Cardiac fibroblast (primary cell): Measurements from ENCODE around the gene ABCC1.
A peak's percentile ranks its signal among the peaks of the same experiment; 100 is the strongest.

ENCODE experiments used
- DNase-seq, 2 donors: peaks; one replicate each; pipeline versions ENCODE4 v3.0.0 to v3.0.0-alpha.2; 2010; ENCODE audit warnings: low read depth in 2 of 2
- H3K4me3 ChIP-seq, 2 donors: replicated peaks in 1 of 2; 1 replicate in 1 of 2; 2 replicates in 1 of 2; pipeline ENCODE4 v1.5.1; 2011; ENCODE audit warnings: low read depth in 2 of 2, low read length in 2 of 2, mild to moderate bottlenecking in 2 of 2, moderate library complexity in 1 of 2
- TF ChIP-seq, protein P1 (sequence below): IDR thresholded peaks from one replicate; pipeline ENCODE4 v1.5.1; 2011; ENCODE audit warnings: low read depth, mild to moderate bottlenecking, low read length, inconsistent platforms

The ABCC1 gene

DNA sequence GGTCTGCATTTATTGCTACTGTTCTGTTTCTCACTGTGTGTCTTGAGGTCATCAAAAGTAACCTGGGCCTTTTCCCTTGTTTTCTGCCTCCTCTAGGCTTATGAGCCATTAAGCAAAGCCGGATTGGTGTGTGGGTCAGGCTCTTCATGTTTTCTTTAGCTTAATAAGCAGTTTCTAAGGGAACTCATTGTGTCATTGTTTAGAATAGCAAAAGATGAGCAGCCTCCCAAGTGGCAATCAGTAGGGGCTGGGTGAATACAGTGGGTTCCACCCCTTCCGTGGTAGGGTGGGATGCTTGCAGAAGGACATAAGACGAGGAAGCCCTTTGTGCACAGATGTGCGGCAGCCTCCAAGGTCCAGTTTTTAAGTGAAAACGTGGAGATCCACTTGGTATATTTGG is 34.5 kb downstream of the ABCC1 start:
- peak; percentile 27 to 38 for DNase-seq

DNA sequence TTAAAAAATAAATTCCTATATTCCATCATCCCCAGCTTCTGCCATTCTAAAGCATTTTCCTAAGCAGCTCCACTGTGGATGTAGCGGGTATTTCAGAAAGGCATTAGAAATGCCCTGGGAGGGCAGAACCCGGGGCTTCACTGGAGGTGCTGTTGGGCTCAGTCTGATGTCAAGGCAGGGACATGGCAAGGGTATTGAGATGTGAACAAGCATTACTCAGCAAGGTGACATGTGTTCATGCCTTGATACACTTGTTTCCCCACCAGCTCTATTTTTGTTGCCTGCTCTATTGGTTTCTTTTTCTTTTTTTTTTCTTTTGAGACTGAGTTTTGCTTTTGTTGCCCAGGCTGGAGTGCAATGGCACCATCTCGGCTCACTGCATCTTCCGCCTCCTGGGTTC is 35.7 kb downstream of the ABCC1 start:
- DNase-seq = no peak
- H3K4me3 ChIP-seq = no peak overlapping the region
- TF ChIP-seq, protein P1, sequence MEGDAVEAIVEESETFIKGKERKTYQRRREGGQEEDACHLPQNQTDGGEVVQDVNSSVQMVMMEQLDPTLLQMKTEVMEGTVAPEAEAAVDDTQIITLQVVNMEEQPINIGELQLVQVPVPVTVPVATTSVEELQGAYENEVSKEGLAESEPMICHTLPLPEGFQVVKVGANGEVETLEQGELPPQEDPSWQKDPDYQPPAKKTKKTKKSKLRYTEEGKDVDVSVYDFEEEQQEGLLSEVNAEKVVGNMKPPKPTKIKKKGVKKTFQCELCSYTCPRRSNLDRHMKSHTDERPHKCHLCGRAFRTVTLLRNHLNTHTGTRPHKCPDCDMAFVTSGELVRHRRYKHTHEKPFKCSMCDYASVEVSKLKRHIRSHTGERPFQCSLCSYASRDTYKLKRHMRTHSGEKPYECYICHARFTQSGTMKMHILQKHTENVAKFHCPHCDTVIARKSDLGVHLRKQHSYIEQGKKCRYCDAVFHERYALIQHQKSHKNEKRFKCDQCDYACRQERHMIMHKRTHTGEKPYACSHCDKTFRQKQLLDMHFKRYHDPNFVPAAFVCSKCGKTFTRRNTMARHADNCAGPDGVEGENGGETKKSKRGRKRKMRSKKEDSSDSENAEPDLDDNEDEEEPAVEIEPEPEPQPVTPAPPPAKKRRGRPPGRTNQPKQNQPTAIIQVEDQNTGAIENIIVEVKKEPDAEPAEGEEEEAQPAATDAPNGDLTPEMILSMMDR = no peak

More for the DNA sequence above, 34.5 kb downstream of the ABCC1 start:
- TF ChIP-seq, protein P1 = no peak
- no peak overlapping the region for H3K4me3 ChIP-seq

DNA sequence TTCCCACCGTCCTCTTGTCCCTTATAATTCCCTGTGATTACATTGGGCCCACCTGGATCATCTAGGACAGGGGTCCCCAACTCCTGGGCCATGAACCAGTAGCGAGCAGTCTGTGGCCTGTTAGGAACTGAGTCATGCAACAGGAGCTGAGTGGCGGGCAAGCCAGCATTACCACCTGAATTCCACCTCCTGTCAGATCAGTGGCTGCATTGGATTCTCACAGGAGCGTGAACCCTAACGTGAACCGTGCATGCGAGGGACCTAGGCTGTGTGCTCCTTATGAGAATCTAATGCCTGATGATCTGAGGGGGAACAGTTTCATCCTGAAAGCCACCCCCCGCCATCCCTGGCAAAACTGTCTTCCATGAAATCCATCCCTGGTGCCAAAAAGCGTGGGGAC is 36.8 kb downstream of the ABCC1 start:
- TF ChIP-seq, protein P1 = no peak

DNA sequence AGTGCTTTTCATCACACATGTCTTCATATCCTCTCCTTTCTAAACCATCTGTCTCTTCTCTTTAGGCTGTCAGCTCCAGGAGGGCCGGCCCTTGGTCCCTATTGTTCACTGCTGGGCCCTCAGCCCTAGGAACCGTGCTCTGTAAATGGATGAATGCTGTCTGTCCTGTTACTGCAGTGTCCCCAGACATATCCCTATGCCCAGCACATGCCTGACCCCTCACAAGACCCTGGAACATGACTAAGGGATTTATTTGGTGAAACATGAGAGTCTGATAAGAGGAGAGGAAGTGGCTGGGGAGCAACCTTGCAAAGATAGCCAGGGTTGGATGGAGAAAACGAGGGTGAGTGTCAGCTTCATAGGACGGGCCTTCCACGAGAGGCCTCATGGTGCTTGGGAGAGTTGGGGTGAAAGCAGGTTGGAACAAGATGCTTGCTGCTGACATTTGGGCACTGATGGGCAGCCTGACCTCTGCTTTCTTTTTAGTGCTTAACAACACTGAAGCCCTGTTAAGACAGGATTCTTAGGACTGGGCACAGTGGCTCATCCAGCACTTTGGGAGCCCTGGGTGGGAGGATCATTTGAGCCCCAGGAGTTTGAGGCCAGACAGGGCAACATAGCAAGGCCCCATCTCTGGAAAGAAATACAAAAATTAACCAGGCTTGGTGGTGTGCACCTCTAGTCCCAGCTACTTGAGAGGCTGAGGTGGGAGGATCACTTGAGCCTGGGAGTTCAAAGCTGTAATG is 39.0 kb downstream of the ABCC1 start:
- peak in 1 of 2 donors; percentile 45 for DNase-seq
- TF ChIP-seq, protein P1 = no peak
- H3K4me3 ChIP-seq = no peak overlapping the region

More for the DNA sequence above, 36.8 kb downstream of the ABCC1 start:
- no peak for DNase-seq
- H3K4me3 ChIP-seq = no peak overlapping the region

DNA sequence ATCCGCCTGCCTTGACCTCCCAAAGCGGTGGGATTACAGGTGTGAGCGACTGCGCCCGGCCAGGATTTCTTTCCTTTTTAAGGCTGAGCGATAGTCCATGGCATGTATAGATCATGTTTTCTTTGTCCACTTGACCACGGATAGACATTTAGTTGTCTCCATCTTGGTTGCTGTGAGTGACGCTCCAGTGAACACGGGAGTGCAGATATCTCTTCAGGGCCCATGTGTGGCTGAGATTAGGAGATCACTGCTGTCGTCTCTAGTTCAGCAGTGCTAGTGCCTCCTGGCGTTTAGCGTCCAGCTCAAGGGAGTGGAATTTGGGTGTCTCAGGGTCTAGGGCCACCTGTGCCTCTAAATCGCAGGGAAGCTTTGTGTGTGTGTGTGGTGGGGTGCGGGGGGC is 41.5 kb downstream of the ABCC1 start:
- no peak for DNase-seq
- TF ChIP-seq, protein P1 = no peak
- no peak overlapping the region for H3K4me3 ChIP-seq

DNA sequence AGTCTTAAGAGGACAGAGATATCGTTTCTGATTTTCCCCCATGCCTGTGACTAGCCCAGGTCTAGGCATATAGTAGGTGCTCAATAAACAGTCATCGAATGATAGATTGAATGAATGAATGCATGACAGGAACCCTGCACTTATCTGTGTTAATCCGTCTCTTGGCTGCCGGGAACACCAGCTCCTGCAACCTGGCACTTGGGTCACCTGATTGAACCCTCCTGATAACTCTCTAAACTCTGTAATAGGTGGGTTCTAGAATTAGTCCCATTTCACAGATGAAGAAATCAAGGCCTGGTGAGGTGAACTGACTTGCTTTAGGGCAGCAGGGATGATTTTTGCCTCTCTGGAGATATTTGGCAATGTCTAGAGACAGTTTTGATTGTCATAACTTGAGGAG is 43.7 kb downstream of the ABCC1 start:
- H3K4me3 ChIP-seq = no peak overlapping the region
- TF ChIP-seq, protein P1 = no peak
- DNase-seq = no peak

DNA sequence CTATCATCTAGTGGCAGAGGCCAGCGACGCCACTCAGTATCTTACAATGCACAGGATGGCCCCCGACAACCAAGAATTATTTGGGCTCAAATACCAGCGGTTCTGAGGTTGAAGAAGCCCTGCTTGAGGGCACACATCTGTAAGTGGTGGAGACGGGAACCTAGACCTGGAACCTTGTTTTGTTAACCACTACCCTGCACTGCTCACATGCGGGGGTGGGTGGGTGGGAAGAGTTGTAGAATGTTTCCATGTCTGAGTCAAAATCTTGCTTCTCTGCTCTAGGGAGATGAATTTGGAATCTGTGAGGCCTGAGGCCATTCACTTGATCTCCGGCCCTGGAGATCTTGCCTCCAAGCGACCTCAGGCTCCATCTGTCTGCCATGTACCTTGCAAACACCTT is 44.1 kb downstream of the ABCC1 start:
- TF ChIP-seq, protein P1 = no peak
- no peak overlapping the region for H3K4me3 ChIP-seq
- no peak for DNase-seq
